GM18909 (cell line): Measurements from ENCODE around the gene CLGN.

ENCODE experiments used
- ATAC-seq: cut with Tn5 transposase; IDR thresholded peaks from one replicate; pipeline ENCODE4 v1.9.1; 2021; ENCODE audit warnings: mild to moderate bottlenecking; ENCODE audit not compliant: unreplicated experiment, poor library complexity

Gene CLGN

GRCh38 chr4:140343303-140343702 lies 84.1 kb downstream of the CLGN start:
- ATAC-seq, result peak; percentile 98

GRCh38 chr4:140342620-140343019 lies 84.8 kb downstream of the CLGN start:
- ATAC-seq, result no peak
